ENCODE results near the gene RCBTB2.

Gene RCBTB2

DNA sequence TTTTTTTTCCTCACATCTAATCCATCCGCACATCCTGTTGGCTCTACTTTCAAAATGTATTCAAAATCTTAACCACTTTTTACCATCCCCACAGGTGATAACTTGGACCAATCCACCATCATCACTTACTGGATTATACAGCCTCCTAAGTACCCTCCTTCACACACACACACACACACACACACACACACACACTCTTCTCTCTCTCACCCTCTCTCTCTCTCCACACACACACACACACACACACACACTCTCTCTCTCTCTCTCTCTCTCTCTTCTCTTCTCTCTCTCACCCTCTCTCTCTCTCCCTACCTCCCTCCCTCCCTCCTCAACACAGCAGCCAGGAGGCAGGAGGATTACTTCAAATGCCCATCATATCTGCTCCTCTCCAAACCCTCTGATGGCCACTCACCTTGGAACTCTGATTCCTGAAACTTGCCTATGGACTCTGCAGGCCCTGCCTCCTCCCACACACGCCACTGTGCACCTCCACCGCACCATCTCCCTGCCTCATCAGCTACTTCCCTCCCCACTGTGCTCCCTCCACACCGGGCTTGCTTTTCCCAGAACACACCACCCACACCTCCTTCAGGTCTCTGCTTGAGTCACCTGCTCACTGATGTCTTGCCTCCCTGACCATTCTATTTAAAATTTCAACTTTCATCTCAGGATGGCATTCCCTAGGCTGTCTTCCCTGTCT is 39.7 kb downstream of the RCBTB2 start:
- TF ChIP-seq BHLHE40 (IDR thresholded peaks at IDR 0.05; ENCODE audit: borderline replicate concordance) (no peak), HDGF (IDR thresholded peaks at IDR 0.05; ENCODE audit: borderline replicate concordance) (no peak), SP1 (IDR thresholded peaks at IDR 0.05) (no peak), ELF4 (IDR thresholded peaks at IDR 0.05) (no peak), CTBP1 (IDR thresholded peaks at IDR 0.05; ENCODE audit: borderline replicate concordance) (no peak), NFRKB (IDR thresholded peaks at IDR 0.05) (no peak), FOXA1 (IDR thresholded peaks at IDR 0.05) (no peak), PKNOX1 (IDR thresholded peaks at IDR 0.05) (no peak), TARDBP (IDR thresholded peaks at IDR 0.05) (no peak), ZNF384 (IDR thresholded peaks at IDR 0.05) (no peak), L3MBTL2 (conservative IDR thresholded peaks at IDR 0.05) (no peak), ARNT (IDR thresholded peaks at IDR 0.05) (no peak), FOXM1 (IDR thresholded peaks at IDR 0.05; ENCODE audit: borderline replicate concordance) (no peak)
- ChIA-PET CTCF (no interaction called here), POLR2A (no interaction called here)
- no peak for DNase-seq (ENCODE audit: extremely low spot score)

DNA sequence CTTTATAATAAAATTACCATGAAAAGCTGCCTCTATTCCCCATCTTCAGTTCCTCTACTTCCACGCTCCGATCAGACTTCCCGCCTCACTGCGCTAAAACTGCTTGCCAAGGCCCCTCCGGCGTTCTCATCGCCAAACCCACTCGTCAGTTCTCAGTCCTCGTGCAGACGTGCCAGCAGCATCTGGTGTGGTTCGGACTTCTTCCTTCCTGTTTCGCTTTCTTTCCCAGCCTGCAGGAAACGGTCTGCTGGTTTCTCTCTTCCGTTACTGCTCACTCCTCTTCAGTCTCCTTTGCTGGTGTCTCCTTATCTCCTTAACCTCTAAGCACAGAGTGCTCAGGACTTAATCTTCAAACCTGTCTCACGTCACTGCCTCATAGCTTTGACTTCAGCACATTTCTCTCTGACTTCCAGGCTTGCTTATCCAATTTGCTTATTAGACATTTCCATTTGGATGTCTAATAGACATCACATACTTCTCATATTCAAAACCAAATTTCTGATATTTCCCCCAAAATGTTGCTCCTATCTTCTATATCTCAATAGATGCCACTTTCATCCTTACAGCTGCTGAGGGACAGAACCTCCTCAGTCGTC is 40.3 kb downstream of the RCBTB2 start:
- no peak for DNase-seq (ENCODE audit: extremely low spot score)
- no peak for TF ChIP-seq ARNT (IDR thresholded peaks at IDR 0.05)
- TF ChIP-seq SP1 (IDR thresholded peaks at IDR 0.05) = no peak
- no peak for TF ChIP-seq SUZ12 (IDR thresholded peaks at IDR 0.05)
- no peak for TF ChIP-seq ELF4 (IDR thresholded peaks at IDR 0.05)
- TF ChIP-seq FOXA1 (IDR thresholded peaks at IDR 0.05) = no peak
- TF ChIP-seq NFRKB (IDR thresholded peaks at IDR 0.05) = no peak
- no peak for TF ChIP-seq FOXK2 (IDR thresholded peaks at IDR 0.05)
- TF ChIP-seq TARDBP (IDR thresholded peaks at IDR 0.05) = no peak
- no peak for TF ChIP-seq L3MBTL2 (conservative IDR thresholded peaks at IDR 0.05)
- no peak for TF ChIP-seq HDGF (IDR thresholded peaks at IDR 0.05; ENCODE audit: borderline replicate concordance)
- no peak for TF ChIP-seq LEF1 (IDR thresholded peaks at IDR 0.05; ENCODE audit: borderline replicate concordance)
- TF ChIP-seq FOXM1 (IDR thresholded peaks at IDR 0.05; ENCODE audit: borderline replicate concordance) = no peak
- TF ChIP-seq ZNF384 (IDR thresholded peaks at IDR 0.05) = no peak
- no peak for TF ChIP-seq CTBP1 (IDR thresholded peaks at IDR 0.05; ENCODE audit: borderline replicate concordance)
- TF ChIP-seq PKNOX1 (IDR thresholded peaks at IDR 0.05) = no peak
- no peak for TF ChIP-seq BHLHE40 (IDR thresholded peaks at IDR 0.05; ENCODE audit: borderline replicate concordance)
- CTCF ChIA-PET = no interaction called here
- POLR2A ChIA-PET = no interaction called here

- no peak for DNase-seq (ENCODE audit: extremely low spot score)
- ChIA-PET POLR2A (no interaction called here), CTCF (no interaction called here)
- no peak for TF ChIP-seq SP1 (IDR thresholded peaks at IDR 0.05)
- TF ChIP-seq HDGF (IDR thresholded peaks at IDR 0.05; ENCODE audit: borderline replicate concordance) = no peak
- TF ChIP-seq ELF4 (IDR thresholded peaks at IDR 0.05) = no peak
- TF ChIP-seq SUZ12 (IDR thresholded peaks at IDR 0.05) = no peak
- no peak for TF ChIP-seq TARDBP (IDR thresholded peaks at IDR 0.05)
- TF ChIP-seq FOXA1 (IDR thresholded peaks at IDR 0.05) = no peak
- no peak for TF ChIP-seq L3MBTL2 (conservative IDR thresholded peaks at IDR 0.05)
- no peak for TF ChIP-seq FOXM1 (IDR thresholded peaks at IDR 0.05; ENCODE audit: borderline replicate concordance)
- TF ChIP-seq BHLHE40 (IDR thresholded peaks at IDR 0.05; ENCODE audit: borderline replicate concordance) = no peak
- TF ChIP-seq PKNOX1 (IDR thresholded peaks at IDR 0.05) = no peak
- no peak for TF ChIP-seq ARNT (IDR thresholded peaks at IDR 0.05)
- no peak for TF ChIP-seq FOXK2 (IDR thresholded peaks at IDR 0.05)
- no peak for TF ChIP-seq CTBP1 (IDR thresholded peaks at IDR 0.05; ENCODE audit: borderline replicate concordance)
- no peak for TF ChIP-seq LEF1 (IDR thresholded peaks at IDR 0.05; ENCODE audit: borderline replicate concordance)
- TF ChIP-seq ZNF384 (IDR thresholded peaks at IDR 0.05) = no peak
- no peak for TF ChIP-seq NFRKB (IDR thresholded peaks at IDR 0.05)
Observed at GRCh38 chr13:48492096-48492440, 40.8 kb downstream of the RCBTB2 start.

GRCh38 chr13:48491423-48492095 is 41.3 kb downstream of the RCBTB2 start:
- TF ChIP-seq SUZ12 (IDR thresholded peaks at IDR 0.05) (no peak), HDGF (IDR thresholded peaks at IDR 0.05; ENCODE audit: borderline replicate concordance) (no peak), NFRKB (IDR thresholded peaks at IDR 0.05) (no peak), ARNT (IDR thresholded peaks at IDR 0.05) (no peak), TARDBP (IDR thresholded peaks at IDR 0.05) (no peak), FOXA1 (IDR thresholded peaks at IDR 0.05) (no peak), LEF1 (IDR thresholded peaks at IDR 0.05; ENCODE audit: borderline replicate concordance) (no peak), FOXK2 (IDR thresholded peaks at IDR 0.05) (no peak), ZNF384 (IDR thresholded peaks at IDR 0.05) (no peak), L3MBTL2 (conservative IDR thresholded peaks at IDR 0.05) (no peak), ELF4 (IDR thresholded peaks at IDR 0.05) (no peak), CTBP1 (IDR thresholded peaks at IDR 0.05; ENCODE audit: borderline replicate concordance) (no peak), BHLHE40 (IDR thresholded peaks at IDR 0.05; ENCODE audit: borderline replicate concordance) (no peak)
- CTCF ChIA-PET = no interaction called here
- DNase-seq (ENCODE audit: extremely low spot score) = no peak
- POLR2A ChIA-PET = no interaction called here

GRCh38 chr13:48490241-48490640 is 42.6 kb downstream of the RCBTB2 start:
- TF ChIP-seq FOXA1 (IDR thresholded peaks at IDR 0.05) (no peak), PKNOX1 (IDR thresholded peaks at IDR 0.05) (no peak), LEF1 (IDR thresholded peaks at IDR 0.05; ENCODE audit: borderline replicate concordance) (no peak), ELF4 (IDR thresholded peaks at IDR 0.05) (no peak), TARDBP (IDR thresholded peaks at IDR 0.05) (no peak)
- ChIA-PET POLR2A (no interaction called here), CTCF (no interaction called here)
- DNase-seq (ENCODE audit: extremely low spot score) = no peak

All from HEK293T (cell line).